GM23338 (cell line): ENCODE results near the gene GREB1L. TPM values are rescaled to one million over a fixed set of nuclear protein-coding genes. Genes with fewer than 3 reads are reported as not detected.

ENCODE experiments used
- ATAC-seq: fragments of 200-7000 bp; cut with Tn5 transposase; 3 replicates; pipeline ENCODE4 v1.9.1; 2020
- DNase-seq: peaks from one replicate; pipeline ENCODE4 v3.0.0-alpha.2; 2015; ENCODE audit warnings: low spot score
- H2AFZ ChIP-seq: fragments of 200-600 bp; sonication (generic); 2 replicates; pipeline ENCODE4 v1.8.0; 2016; ENCODE audit warnings: antibody characterized with exemption, mild to moderate bottlenecking, moderate library complexity
- H3F3A ChIP-seq: fragments of 200-600 bp; sonication (generic); replicated peaks from 2 replicates; pipeline ENCODE4 v1.8.0; 2017; ENCODE audit warnings: antibody characterized with exemption, mixed run types, low read depth
- H3K27ac ChIP-seq: fragments of 200-600 bp; sonication (generic); 2 replicates; pipeline ENCODE4 v1.6.1; 2016; ENCODE audit warnings: low read depth
- H3K27me3 ChIP-seq: fragments of 200-600 bp; sonication (generic); 2 replicates; pipeline ENCODE4 v1.8.0; 2016; ENCODE audit warnings: mild to moderate bottlenecking, mixed run types, moderate library complexity; ENCODE audit not compliant: insufficient read depth
- H3K36me3 ChIP-seq: fragments of 200-600 bp; sonication (generic); 2 replicates; pipeline ENCODE4 v1.8.0; 2016; ENCODE audit warnings: mild to moderate bottlenecking; ENCODE audit not compliant: insufficient read depth
- H3K4me1 ChIP-seq: fragments of 200-600 bp; sonication (generic); 2 replicates; pipeline ENCODE4 v1.8.0; 2016; ENCODE audit warnings: mild to moderate bottlenecking, moderate library complexity; ENCODE audit not compliant: insufficient read depth
- H3K4me2 ChIP-seq: fragments of 200-600 bp; sonication (generic); 2 replicates; pipeline ENCODE4 v1.7.1; 2017; ENCODE audit warnings: mixed run types
- H3K4me3 ChIP-seq: fragments of 200-600 bp; sonication (generic); 2 replicates; pipeline ENCODE4 v1.6.1; 2016; ENCODE audit warnings: mixed run types
- H3K79me2 ChIP-seq: fragments of 200-600 bp; sonication (generic); replicated peaks from 2 replicates; pipeline ENCODE4 v1.8.0; 2017; ENCODE audit warnings: mild to moderate bottlenecking; ENCODE audit not compliant: insufficient read depth
- H3K9me2 ChIP-seq: fragments of 200-600 bp; sonication (generic); 2 replicates; pipeline ENCODE4 v1.8.0; 2017; ENCODE audit not compliant: insufficient read depth
- H4K20me1 ChIP-seq: fragments of 200-600 bp; sonication (generic); replicated peaks from 2 replicates; pipeline ENCODE4 v1.8.0; 2017; ENCODE audit warnings: mild to moderate bottlenecking; ENCODE audit not compliant: insufficient read depth
- H3K27ac Mint-ChIP-seq: 2 replicates; pipeline ENCODE4 v1.8.0; 2020; ENCODE audit warnings: inconsistent platforms, mild to moderate bottlenecking, moderate library complexity, mixed read lengths
- H3K27me3 Mint-ChIP-seq: 3 replicates; pipeline ENCODE4 v1.8.0; 2022; ENCODE audit warnings: low read depth, mild to moderate bottlenecking, moderate library complexity, mixed read lengths, inconsistent platforms; ENCODE audit not compliant: insufficient read depth, poor library complexity
- H3K36me3 Mint-ChIP-seq: 3 replicates; pipeline ENCODE4 v1.8.0; 2021; ENCODE audit warnings: low read depth, mild to moderate bottlenecking, inconsistent platforms, moderate library complexity, mixed read lengths
- H3K4me1 Mint-ChIP-seq: 3 replicates; pipeline ENCODE4 v1.8.0; 2020; ENCODE audit warnings: mild to moderate bottlenecking, inconsistent platforms, mixed read lengths
- H3K4me3 Mint-ChIP-seq: 3 replicates; pipeline ENCODE4 v1.8.0; 2021; ENCODE audit warnings: moderate library complexity, mild to moderate bottlenecking, inconsistent platforms, mixed read lengths
- H3K9me3 Mint-ChIP-seq: 3 replicates; pipeline ENCODE4 v1.8.0; 2020; ENCODE audit warnings: moderate library complexity, mild to moderate bottlenecking, inconsistent platforms, mixed read lengths
- EZH2 ChIP-seq: fragments of 200-600 bp; sonication (generic); IDR thresholded peaks from one replicate; pipeline ENCODE4 v1.8.0; 2017; ENCODE audit warnings: antibody characterized with exemption, mild to moderate bottlenecking, low read depth; ENCODE audit not compliant: unreplicated experiment
- JUNB ChIP-seq: IDR thresholded peaks from one replicate; pipeline ENCODE4 v1.6.1; 2016; ENCODE audit warnings: antibody characterized with exemption; ENCODE audit not compliant: unreplicated experiment
- POLR2AphosphoS5 ChIP-seq: IDR thresholded peaks from 2 replicates; pipeline ENCODE4 v1.6.1; 2016; ENCODE audit warnings: antibody characterized with exemption, low read depth
- STAT1 ChIP-seq: IDR thresholded peaks from one replicate; pipeline ENCODE4 v1.6.1; 2016; ENCODE audit warnings: antibody characterized with exemption; ENCODE audit not compliant: unreplicated experiment
- ZNF331 ChIP-seq: fragments of 250-450 bp; sonication (Bioruptor Pico); IDR thresholded peaks from 2 replicates; pipeline ENCODE4 v1.5.0; 2020; ENCODE audit warnings: low read depth, mild to moderate bottlenecking, moderate library complexity
- polyA plus RNA-seq: library from polyadenylated mRNA; unstranded; fragments of >200 nt; fragmentation: Nextera tagmentation; extraction: Ambion mirVana; gene quantifications from 2 replicates; pipeline ENCODE4 v1.2.1, GENCODE V29; 2016
- total RNA-seq: library from RNA; depleted of rRNA; stranded (reverse); fragments of >200 nt; shearing (Covaris generic); gene quantifications from 2 replicates; pipeline ENCODE4 v1.2.3, GENCODE V29; 2014
- TF ChIP-seq, protein P1 (sequence below), 2 experiments: fragments of 200-600 bp in 1 of 2; sonication (generic) in 1 of 2; conservative IDR thresholded peaks; 2 replicates each; pipeline versions ENCODE4 v1.5.1 to v1.6.1; 2016 to 2017; ENCODE audit warnings: antibody characterized with exemption in 2 of 2, low read depth in 2 of 2, mild to moderate bottlenecking in 2 of 2, moderate library complexity in 1 of 2
- TF ChIP-seq, protein P2 (sequence below): IDR thresholded peaks from one replicate; pipeline ENCODE4 v1.6.1; 2018; ENCODE audit warnings: antibody characterized with exemption; ENCODE audit not compliant: unreplicated experiment
- TF ChIP-seq, protein P3 (sequence below): IDR thresholded peaks from 2 replicates; pipeline ENCODE4 v1.6.1; 2016; ENCODE audit warnings: antibody characterized with exemption
- TF ChIP-seq, protein P4 (sequence below): fragments of 250-450 bp; sonication (Bioruptor Pico); IDR thresholded peaks from 2 replicates; pipeline ENCODE4 v1.5.0; 2020; ENCODE audit warnings: mild to moderate bottlenecking, moderate library complexity

Gene GREB1L
- total and polyA plus RNA-seq, 2 experiments from 2014 or later: 0.03 to 0.29 TPM

DNA sequence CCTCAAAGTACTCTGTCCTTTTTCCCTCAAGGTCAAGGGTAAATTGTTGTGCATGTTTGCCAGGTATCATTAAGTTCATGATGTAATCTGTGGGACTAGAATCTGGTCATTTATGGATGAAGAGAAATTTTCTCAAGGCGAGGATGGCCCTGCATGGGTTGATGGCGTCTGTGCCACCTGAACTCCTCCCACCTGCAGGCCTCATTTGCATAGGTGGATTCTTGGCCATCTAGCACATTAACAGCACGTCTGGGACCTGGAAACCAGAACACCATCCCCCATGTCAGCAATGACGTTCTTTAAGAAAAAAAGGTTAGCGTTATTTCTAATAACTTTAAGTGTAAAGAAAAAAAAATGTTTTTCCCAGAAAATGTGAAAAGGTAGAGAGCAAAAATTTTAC, 212.7 kb downstream of the GREB1L start:
- H3K4me1 Mint-ChIP-seq: peaks cover 4% of the 10 kb centered on the region; the same call in 2 of the 3 replicates
- no peak overlapping the region for H3K27ac Mint-ChIP-seq
- Histone ChIP-seq H3K9me2 (no peaks in the 10 kb centered on the region), H3K27ac (no peak overlapping the region), H3K79me2 (no peaks in the 10 kb centered on the region), H3K27me3 (no peaks in the 10 kb centered on the region), H3K4me1 (no peaks in the 10 kb centered on the region), H3K36me3 (no peaks in the 10 kb centered on the region), H2AFZ (peak overlapping the region; percentile 66; the same call in 1 of the 2 replicates), H4K20me1 (no peaks in the 10 kb centered on the region), H3K4me2 (no peak overlapping the region), H3K4me3 (no peak overlapping the region), H3F3A (no peaks in the 10 kb centered on the region)
- peak; percentile 50 for DNase-seq
- peak; percentile 84 for ATAC-seq
- no peaks in the 10 kb centered on the region for H3K9me3 Mint-ChIP-seq
- TF ChIP-seq POLR2AphosphoS5: no peak
- no peak for TF ChIP-seq JUNB
- TF ChIP-seq, protein P1, sequence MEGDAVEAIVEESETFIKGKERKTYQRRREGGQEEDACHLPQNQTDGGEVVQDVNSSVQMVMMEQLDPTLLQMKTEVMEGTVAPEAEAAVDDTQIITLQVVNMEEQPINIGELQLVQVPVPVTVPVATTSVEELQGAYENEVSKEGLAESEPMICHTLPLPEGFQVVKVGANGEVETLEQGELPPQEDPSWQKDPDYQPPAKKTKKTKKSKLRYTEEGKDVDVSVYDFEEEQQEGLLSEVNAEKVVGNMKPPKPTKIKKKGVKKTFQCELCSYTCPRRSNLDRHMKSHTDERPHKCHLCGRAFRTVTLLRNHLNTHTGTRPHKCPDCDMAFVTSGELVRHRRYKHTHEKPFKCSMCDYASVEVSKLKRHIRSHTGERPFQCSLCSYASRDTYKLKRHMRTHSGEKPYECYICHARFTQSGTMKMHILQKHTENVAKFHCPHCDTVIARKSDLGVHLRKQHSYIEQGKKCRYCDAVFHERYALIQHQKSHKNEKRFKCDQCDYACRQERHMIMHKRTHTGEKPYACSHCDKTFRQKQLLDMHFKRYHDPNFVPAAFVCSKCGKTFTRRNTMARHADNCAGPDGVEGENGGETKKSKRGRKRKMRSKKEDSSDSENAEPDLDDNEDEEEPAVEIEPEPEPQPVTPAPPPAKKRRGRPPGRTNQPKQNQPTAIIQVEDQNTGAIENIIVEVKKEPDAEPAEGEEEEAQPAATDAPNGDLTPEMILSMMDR (conservative IDR thresholded peaks at IDR 0.05; ENCODE audit: low read depth in 2 of 2): no peak
- TF ChIP-seq EZH2: no peak
- TF ChIP-seq STAT1: no peak
- TF ChIP-seq, protein P2, sequence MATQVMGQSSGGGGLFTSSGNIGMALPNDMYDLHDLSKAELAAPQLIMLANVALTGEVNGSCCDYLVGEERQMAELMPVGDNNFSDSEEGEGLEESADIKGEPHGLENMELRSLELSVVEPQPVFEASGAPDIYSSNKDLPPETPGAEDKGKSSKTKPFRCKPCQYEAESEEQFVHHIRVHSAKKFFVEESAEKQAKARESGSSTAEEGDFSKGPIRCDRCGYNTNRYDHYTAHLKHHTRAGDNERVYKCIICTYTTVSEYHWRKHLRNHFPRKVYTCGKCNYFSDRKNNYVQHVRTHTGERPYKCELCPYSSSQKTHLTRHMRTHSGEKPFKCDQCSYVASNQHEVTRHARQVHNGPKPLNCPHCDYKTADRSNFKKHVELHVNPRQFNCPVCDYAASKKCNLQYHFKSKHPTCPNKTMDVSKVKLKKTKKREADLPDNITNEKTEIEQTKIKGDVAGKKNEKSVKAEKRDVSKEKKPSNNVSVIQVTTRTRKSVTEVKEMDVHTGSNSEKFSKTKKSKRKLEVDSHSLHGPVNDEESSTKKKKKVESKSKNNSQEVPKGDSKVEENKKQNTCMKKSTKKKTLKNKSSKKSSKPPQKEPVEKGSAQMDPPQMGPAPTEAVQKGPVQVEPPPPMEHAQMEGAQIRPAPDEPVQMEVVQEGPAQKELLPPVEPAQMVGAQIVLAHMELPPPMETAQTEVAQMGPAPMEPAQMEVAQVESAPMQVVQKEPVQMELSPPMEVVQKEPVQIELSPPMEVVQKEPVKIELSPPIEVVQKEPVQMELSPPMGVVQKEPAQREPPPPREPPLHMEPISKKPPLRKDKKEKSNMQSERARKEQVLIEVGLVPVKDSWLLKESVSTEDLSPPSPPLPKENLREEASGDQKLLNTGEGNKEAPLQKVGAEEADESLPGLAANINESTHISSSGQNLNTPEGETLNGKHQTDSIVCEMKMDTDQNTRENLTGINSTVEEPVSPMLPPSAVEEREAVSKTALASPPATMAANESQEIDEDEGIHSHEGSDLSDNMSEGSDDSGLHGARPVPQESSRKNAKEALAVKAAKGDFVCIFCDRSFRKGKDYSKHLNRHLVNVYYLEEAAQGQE: no peak
- TF ChIP-seq, protein P3, sequence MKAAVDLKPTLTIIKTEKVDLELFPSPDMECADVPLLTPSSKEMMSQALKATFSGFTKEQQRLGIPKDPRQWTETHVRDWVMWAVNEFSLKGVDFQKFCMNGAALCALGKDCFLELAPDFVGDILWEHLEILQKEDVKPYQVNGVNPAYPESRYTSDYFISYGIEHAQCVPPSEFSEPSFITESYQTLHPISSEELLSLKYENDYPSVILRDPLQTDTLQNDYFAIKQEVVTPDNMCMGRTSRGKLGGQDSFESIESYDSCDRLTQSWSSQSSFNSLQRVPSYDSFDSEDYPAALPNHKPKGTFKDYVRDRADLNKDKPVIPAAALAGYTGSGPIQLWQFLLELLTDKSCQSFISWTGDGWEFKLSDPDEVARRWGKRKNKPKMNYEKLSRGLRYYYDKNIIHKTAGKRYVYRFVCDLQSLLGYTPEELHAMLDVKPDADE: no peak
- TF ChIP-seq ZNF331 (CRISPR knock-in tag): no peak
- TF ChIP-seq, protein P4, sequence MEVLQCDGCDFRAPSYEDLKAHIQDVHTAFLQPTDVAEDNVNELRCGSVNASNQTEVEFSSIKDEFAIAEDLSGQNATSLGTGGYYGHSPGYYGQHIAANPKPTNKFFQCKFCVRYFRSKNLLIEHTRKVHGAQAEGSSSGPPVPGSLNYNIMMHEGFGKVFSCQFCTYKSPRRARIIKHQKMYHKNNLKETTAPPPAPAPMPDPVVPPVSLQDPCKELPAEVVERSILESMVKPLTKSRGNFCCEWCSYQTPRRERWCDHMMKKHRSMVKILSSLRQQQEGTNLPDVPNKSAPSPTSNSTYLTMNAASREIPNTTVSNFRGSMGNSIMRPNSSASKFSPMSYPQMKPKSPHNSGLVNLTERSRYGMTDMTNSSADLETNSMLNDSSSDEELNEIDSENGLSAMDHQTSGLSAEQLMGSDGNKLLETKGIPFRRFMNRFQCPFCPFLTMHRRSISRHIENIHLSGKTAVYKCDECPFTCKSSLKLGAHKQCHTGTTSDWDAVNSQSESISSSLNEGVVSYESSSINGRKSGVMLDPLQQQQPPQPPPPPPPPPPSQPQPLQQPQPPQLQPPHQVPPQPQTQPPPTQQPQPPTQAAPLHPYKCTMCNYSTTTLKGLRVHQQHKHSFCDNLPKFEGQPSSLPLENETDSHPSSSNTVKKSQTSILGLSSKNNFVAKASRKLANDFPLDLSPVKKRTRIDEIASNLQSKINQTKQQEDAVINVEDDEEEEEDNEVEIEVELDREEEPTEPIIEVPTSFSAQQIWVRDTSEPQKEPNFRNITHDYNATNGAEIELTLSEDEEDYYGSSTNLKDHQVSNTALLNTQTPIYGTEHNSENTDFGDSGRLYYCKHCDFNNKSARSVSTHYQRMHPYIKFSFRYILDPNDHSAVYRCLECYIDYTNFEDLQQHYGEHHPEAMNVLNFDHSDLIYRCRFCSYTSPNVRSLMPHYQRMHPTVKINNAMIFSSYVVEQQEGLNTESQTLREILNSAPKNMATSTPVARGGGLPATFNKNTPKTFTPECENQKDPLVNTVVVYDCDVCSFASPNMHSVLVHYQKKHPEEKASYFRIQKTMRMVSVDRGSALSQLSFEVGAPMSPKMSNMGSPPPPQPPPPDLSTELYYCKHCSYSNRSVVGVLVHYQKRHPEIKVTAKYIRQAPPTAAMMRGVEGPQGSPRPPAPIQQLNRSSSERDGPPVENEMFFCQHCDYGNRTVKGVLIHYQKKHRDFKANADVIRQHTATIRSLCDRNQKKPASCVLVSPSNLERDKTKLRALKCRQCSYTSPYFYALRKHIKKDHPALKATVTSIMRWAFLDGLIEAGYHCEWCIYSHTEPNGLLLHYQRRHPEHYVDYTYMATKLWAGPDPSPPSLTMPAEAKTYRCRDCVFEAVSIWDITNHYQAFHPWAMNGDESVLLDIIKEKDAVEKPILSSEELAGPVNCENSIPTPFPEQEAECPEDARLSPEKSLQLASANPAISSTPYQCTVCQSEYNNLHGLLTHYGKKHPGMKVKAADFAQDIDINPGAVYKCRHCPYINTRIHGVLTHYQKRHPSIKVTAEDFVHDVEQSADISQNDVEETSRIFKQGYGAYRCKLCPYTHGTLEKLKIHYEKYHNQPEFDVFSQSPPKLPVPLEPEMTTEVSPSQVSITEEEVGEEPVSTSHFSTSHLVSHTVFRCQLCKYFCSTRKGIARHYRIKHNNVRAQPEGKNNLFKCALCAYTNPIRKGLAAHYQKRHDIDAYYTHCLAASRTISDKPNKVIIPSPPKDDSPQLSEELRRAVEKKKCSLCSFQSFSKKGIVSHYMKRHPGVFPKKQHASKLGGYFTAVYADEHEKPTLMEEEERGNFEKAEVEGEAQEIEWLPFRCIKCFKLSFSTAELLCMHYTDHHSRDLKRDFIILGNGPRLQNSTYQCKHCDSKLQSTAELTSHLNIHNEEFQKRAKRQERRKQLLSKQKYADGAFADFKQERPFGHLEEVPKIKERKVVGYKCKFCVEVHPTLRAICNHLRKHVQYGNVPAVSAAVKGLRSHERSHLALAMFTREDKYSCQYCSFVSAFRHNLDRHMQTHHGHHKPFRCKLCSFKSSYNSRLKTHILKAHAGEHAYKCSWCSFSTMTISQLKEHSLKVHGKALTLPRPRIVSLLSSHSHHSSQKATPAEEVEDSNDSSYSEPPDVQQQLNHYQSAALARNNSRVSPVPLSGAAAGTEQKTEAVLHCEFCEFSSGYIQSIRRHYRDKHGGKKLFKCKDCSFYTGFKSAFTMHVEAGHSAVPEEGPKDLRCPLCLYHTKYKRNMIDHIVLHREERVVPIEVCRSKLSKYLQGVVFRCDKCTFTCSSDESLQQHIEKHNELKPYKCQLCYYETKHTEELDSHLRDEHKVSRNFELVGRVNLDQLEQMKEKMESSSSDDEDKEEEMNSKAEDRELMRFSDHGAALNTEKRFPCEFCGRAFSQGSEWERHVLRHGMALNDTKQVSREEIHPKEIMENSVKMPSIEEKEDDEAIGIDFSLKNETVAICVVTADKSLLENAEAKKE (CRISPR knock-in tag): no peak
- no peaks in the 10 kb centered on the region for H3K36me3 Mint-ChIP-seq
- peaks cover 2% of the 10 kb centered on the region for H3K27me3 Mint-ChIP-seq
- H3K4me3 Mint-ChIP-seq: no peak overlapping the region
